ENCODE results near the gene GPC1. TPM values are rescaled to one million over a fixed set of nuclear protein-coding genes. Genes with fewer than 3 reads are reported as not detected.

GPC1 gene
- total and polyA plus RNA-seq, 2 donors (not counting 3 experiments of a cell fraction or from before 2014, with no cell fraction given) = 9.6 to 31.1 TPM

DNA sequence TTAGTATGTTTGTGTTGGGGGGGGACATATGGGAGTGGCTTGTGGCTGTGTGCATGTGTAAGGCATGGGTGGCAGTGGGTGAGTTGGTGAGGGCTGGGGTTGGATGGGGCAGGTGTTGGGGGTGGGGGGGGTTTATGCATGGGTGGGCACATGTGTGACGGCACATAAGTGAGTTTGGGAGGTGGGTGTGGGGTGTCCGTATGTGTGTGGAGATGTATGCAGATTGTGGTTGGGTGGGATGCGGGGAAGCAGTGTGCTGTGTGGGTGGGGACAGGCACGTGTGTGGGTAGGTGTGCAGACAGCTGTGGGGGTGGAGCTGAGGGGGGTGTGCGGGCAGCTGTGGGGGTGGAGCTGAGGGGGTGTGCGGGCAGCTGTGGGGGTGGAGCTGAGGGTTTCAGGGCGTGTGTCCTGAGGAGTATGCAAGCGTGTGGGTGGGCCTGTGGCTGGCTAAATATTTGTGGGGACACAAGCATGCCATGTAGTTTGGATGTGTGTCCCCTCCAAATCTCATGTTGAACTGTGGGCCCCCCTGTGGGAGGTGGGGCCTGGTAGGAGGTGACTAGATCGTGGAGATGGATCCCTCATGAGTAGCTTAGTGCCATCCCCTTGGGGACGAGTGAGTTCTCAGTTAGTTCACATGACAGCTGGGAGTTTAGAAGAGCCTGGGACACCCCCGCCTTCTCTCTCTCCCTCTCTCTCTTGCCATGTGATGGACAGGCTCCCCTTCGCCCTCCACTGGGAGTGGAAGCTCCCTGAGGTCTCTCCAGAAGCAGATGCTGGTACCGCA is 62.9 kb downstream of the GPC1 start:
- H3K4me2 ChIP-seq (ENCODE audit: insufficient read depth, low read length) = no peak overlapping the region
- no peaks in the 10 kb centered on the region for H3K36me3 ChIP-seq (ENCODE audit: control insufficient read depth in 2 of 2, extremely low read depth in 1 of 2, insufficient read depth in 2 of 2, low read length in 2 of 2)
- no peaks in the 10 kb centered on the region for H3K4me1 ChIP-seq (ENCODE audit: control insufficient read depth, extremely low read depth, insufficient read depth, low read length)
- no peak overlapping the region for H3K27ac ChIP-seq (ENCODE audit: insufficient read depth, low read depth, low read length)
- dilution Hi-C loops (cut with MboI; ENCODE audit: extremely low pct_ligation_motif_present, low sequenced_read_pairs) (no loop called here), intact Hi-C loops (cut with micrococcal nuclease) (no loop called here)
- POLR2A ChIA-PET = no interaction called here
- H2AFZ ChIP-seq (ENCODE audit: low read depth, low read length) = no peak overlapping the region
- no peak overlapping the region for H3K4me3 ChIP-seq (replicated peaks in 1 of 3; ENCODE audit: insufficient read depth in 1 of 3, low read depth in 1 of 3, low read length in 3 of 3)
- no peak overlapping the region for H3K9ac ChIP-seq (replicated peaks; ENCODE audit: extremely low read depth, insufficient read depth, low read length)
- no peaks in the 10 kb centered on the region for H3K79me2 ChIP-seq (ENCODE audit: control insufficient read depth, insufficient read depth, low read length)
- H3K9me3 ChIP-seq (replicated peaks; ENCODE audit: control insufficient read depth, insufficient read depth, low read length) = no peaks in the 10 kb centered on the region
- no peaks in the 10 kb centered on the region for H3K9me1 ChIP-seq (replicated peaks; ENCODE audit: control insufficient read depth, extremely low read depth, insufficient read depth, low read length)
- H4K20me1 ChIP-seq (replicated peaks; ENCODE audit: control insufficient read depth, extremely low read depth, insufficient read depth, low read length) = no peaks in the 10 kb centered on the region
- H3K27me3 ChIP-seq (ENCODE audit: control insufficient read depth in 2 of 2, insufficient read depth in 2 of 2, low read length in 2 of 2) = no peaks in the 10 kb centered on the region
- BruUV-seq (replicated peaks) = no TSS peak
- FAIRE-seq (no peak), DNase-seq (ENCODE audit: low read depth, low spot score) (no peak)
- CTCF ChIA-PET = interaction anchor here (1.5 to 1.7 kb wide), 2 partner anchors 16 to 23 kb away, joined by 3 to 4 read pairs; no protein-coding TSS in a partner anchor
- no peak for TF ChIP-seq POLR2AphosphoS5 (IDR thresholded peaks at IDR 0.05; ENCODE audit: insufficient read depth, low read depth, low read length)
- TF ChIP-seq FOS (IDR thresholded peaks at IDR 0.05; ENCODE audit: borderline replicate concordance, insufficient read depth, low read length) = no peak
- no peak for TF ChIP-seq CTCF (IDR thresholded peaks at IDR 0.05; ENCODE audit: extremely low read depth in 1 of 2, insufficient read depth in 1 of 2, low read depth in 1 of 2, low read length in 2 of 2)
- no peak for TF ChIP-seq EZH2 (IDR thresholded peaks at IDR 0.05; ENCODE audit: borderline replicate concordance, low read depth, low read length, severe bottlenecking)
- TF ChIP-seq JUN (IDR thresholded peaks at IDR 0.05; ENCODE audit: borderline replicate concordance, insufficient read depth, insufficient read length, low read depth) = no peak
- TF ChIP-seq MYC (IDR thresholded peaks at IDR 0.05; ENCODE audit: low read depth, low read length) = no peak
- no peak for TF ChIP-seq GATA2 (IDR thresholded peaks at IDR 0.05; ENCODE audit: insufficient read depth, insufficient read length, low read depth, low read length)
- TF ChIP-seq POLR2A (IDR thresholded peaks at IDR 0.05; ENCODE audit: low read depth, low read length) = no peak
- no peak for TF ChIP-seq MAX (IDR thresholded peaks at IDR 0.05; ENCODE audit: insufficient read depth, insufficient read length)
